ENCODE data around the gene FRMD3.

GRCh38 chr9:83472221-83472665, 66.0 kb downstream of the FRMD3 start:
- TF ChIP-seq ZNF384 (IDR thresholded peaks at IDR 0.05): no peak
- TF ChIP-seq CTBP1 (IDR thresholded peaks at IDR 0.05; ENCODE audit: borderline replicate concordance): no peak
- TF ChIP-seq L3MBTL2 (conservative IDR thresholded peaks at IDR 0.05): no peak
- no peak for TF ChIP-seq ARNT (IDR thresholded peaks at IDR 0.05)
- no peak for TF ChIP-seq SUZ12 (IDR thresholded peaks at IDR 0.05)
- no peak for TF ChIP-seq SP1 (IDR thresholded peaks at IDR 0.05)
- no peak for TF ChIP-seq FOXM1 (IDR thresholded peaks at IDR 0.05; ENCODE audit: borderline replicate concordance)
- no peak for TF ChIP-seq HDGF (IDR thresholded peaks at IDR 0.05; ENCODE audit: borderline replicate concordance)
- TF ChIP-seq PKNOX1 (IDR thresholded peaks at IDR 0.05): no peak

Data from HEK293T (cell line).